GOT3 (cell line): ENCODE results near the gene FPGT.
"Not testable (repeated sequence)": the region's sequence is repeated elsewhere in the genome, so short reads cannot be mapped to it uniquely, and the experiment has no call there.

Experiments
- DNase-seq: peaks from one replicate; lab custom pipeline; 2025; ENCODE audit warnings: mixed read lengths; lab: John Stamatoyannopoulos, UW

Gene FPGT

GRCh38 chr1:74197657-74198552 lies at the start of gene FPGT, which contains the start of gene LRRIQ3:
Gene FPGT, plus strand, starts transcription at chr1:74198242. Its CDS starts 37 bp downstream, at chr1:74198279.
Gene LRRIQ3, minus strand, starts transcription at chr1:74198176. Its CDS starts 14,492 bp downstream, at chr1:74183684.
- peak; percentile 84 for DNase-seq

- no peak for DNase-seq
Measured at GRCh38 chr1:74160046-74160445, 38.0 kb upstream of the FPGT start.

DNA sequence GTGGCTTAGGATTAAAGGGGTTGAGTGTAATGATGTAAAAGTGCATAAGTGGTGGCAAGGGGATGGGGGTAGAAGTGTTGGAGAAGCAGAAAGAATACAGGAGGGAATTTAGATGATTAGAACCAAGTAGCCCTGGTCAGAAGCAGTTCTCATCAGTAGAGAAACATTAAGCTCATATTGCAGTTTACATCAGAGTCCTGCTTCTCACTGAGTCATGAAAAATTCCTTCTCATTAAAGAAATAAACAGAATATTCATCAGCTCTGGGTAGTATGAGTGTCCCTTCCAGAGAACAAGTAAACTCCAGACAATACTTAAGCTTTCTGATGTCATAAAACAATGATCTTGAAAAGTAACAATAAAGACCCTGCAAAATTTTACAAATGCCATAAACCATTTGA lies 36.5 kb upstream of the FPGT start:
- no peak for DNase-seq

DNA sequence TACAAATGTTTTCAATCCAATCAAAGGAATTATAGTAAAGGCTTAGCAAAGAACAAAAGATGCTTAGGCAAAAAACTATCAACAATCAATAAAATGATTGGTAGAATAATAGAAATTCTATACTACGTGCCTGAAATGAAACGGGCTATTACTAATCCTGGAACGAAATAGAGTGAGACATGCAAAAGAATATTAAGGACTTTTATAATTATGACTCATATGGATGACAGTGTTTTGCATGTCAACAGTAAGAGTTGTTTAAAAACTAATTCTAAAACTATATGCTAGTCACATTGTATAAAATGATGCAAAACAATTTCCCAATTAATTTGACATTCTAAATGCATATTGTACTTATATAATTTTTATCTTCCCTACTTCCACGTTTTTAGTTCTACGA lies 35.7 kb upstream of the FPGT start:
- DNase-seq: no peak

DNA sequence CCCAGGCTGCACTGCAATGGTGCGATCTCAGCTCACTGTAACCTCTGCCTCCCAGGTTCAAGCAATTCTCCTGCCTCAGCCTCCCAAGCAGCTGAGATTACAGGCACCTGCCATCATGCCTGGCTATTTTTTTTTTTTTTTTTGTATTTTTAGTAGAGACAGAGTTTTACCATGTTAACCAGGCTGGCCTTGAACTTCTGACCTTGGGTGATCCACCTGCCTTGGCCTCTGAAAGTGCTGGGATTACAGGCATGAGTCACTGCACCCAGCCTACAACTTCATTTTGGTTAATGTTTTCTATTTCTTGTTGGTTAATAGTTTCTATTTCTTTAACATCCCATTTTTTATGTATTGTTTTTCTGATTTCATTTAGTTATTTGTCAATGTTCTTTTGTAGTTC lies 23.6 kb upstream of the FPGT start:
- not testable (repeated sequence) for DNase-seq

GRCh38 chr1:74180490-74180889 lies 17.6 kb upstream of the FPGT start:
- no peak for DNase-seq

DNA sequence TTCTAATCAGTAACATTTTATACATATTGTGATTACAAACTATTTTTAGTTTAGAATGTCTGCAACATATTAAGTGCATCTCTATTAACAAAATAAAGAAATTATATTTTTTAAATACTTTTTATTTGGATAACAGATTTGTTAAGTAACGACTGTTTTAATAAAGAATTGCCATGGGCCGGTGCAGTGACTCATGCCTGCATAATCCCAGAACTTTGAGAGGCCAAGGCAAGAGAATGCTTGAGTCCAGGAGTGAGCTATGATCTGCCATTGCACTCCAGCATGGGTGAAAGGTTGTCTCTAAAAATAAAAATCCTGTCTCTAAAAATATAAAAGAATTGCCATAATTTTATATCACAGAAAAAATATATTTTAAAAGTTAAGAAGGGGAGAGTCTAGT lies 4.1 kb upstream of the FPGT start:
- DNase-seq: no peak

DNA sequence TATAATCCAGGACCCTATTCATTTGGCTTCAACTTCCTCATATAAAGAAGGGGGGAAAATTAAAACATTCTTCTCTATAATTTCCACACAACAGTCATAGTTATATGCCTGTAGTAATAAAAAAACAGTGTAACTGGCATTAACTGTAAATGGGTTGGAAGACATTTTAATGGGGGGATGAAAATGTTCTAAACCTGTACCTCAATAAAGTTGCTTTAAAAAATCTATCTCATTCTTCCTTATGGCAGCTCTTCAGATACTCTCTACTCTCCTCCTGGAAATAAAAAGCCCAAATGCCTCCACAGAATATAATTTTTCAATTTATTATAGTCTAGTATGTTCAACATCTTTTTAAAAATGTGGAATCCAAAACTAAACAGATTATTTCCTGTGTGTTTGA lies 2.7 kb upstream of the FPGT start:
- DNase-seq: no peak

GRCh38 chr1:74197255-74197654 lies 787 bp upstream of the FPGT start:
- DNase-seq: no peak

DNA sequence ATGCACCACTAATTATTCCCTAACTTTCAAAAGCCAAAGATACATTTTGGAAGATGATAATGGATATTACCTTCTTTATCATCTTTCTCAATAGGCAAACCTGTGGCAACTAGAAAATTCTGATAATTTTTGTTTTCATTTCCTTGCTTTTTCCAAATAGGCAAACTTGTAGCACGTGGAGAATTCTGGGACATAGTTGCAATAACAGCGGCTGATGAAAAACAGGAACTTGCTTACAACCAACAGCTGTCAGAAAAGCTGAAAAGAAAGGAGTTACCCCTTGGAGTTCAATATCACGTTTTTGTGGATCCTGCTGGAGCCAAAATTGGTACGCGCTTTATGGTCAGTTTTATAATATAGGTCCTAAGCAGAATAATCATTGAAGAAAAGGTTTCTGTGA lies 1.5 kb downstream of the FPGT start:
- DNase-seq: no peak

GRCh38 chr1:74205266-74205665 lies 7.2 kb downstream of the FPGT start:
- no peak for DNase-seq

GRCh38 chr1:74215229-74215628 lies 17.2 kb downstream of the FPGT start:
- no peak for DNase-seq

DNA sequence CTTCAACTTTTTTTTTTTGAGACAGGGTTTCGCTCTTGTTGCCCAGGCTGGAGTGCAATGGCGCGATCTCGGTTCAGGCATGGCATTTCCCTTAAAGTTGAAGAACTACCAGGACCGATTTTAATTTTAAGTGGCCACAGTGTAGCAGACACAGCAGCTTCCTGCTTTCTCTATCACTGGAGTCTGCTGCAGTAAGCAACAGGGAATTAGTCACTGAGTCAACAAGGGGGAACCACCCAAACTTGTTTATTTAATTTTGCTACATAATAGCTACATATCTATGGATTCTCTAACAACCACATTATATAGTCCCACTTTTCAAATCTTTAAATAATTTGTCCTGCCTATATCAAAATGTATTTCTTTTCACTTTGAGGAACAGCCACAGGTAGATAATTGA lies 24.7 kb downstream of the FPGT start:
- DNase-seq: no peak

DNA sequence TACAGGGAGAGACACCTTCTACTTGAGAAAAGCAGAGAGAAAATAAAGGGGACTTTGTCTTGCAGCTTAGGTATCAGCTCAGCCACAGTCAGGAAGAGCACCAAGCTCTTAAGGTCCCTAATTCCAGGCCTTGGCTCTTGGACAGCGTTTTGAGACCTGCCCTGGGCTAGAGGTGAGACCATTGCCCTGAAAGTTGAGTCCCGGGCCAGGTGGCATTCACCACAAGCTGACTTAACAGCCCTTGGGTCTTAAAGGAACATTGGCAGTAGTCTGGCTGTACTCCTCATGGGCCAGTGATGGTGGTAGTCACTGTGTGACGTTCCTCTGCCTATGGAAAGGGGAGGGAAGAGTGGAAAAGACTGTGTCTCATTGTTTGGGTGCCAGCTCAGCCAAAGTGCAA lies 25.4 kb downstream of the FPGT start:
- no peak for DNase-seq

- DNase-seq: no peak
Measured at GRCh38 chr1:74235153-74235552, 37.1 kb downstream of the FPGT start, which contains the start of gene TNNI3K. Gene TNNI3K, plus strand, starts transcription at chr1:74235387. Its CDS starts 65 bp downstream, at chr1:74235452.

- no peak for DNase-seq
Measured at GRCh38 chr1:74236440-74236839, 38.4 kb downstream of the FPGT start.

DNA sequence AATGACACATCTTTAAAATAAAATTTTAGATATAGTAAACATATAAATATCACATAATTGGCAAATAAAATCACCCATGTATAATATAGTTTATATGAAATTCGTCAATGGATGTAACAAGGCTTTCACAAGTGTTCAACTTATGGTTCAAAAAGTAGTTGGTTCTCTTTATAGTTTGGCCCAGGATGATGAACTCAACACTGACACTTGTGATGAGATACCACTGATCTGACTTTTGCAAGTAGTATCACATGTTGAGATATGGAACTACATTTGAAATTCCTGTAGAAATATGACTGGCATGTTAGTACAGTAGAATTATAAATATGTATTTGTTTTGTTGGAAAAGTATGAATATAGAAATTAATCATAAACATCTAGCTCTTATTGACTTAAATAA lies 39.0 kb downstream of the FPGT start:
- DNase-seq: no peak

- no peak for DNase-seq
Measured at GRCh38 chr1:74237787-74238186, 39.7 kb downstream of the FPGT start.

- DNase-seq: no peak
Measured at GRCh38 chr1:74245168-74245772, 47.2 kb downstream of the FPGT start.

- no peak for DNase-seq
Measured at GRCh38 chr1:74246315-74246714, 48.3 kb downstream of the FPGT start.

GRCh38 chr1:74247881-74248528 lies 50.0 kb downstream of the FPGT start:
- DNase-seq: no peak

DNA sequence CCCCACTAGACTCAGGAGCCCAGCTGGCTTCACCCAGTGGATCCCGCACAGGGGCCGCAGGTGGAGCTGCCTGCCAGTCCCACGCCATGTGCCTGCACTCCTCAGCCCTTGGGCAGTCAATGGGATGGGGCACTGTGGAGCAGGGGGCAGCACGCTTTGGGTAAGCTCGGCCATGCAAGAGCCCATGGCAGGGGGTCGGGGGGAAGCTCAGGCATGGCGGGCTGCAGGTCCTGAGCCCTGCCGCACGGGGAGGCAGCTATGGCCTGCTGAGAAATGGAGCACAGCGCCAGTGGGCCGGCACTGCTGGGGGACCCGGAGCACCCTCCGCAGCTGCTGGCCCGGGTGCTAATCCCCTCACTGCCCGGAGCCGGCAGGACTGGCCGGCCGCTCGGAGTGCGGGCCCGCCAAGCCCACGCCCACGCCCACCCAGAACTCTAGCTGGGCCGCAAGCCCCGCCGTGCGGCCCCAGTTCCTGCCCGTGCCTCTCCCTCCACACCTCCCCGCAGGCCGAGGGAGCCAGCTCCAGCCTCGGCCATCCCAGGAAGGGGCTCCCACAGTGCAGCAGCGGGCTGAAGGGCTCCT lies 55.3 kb downstream of the FPGT start:
- DNase-seq: not testable (repeated sequence)
